ENCODE measurements around the gene RAB3IL1.
A peak's percentile ranks its signal among the peaks of the same experiment; 100 is the strongest.
"Not testable (repeated sequence)": the region's sequence is repeated elsewhere in the genome, so short reads cannot be mapped to it uniquely, and the experiment has no call there.

The RAB3IL1 gene

DNA sequence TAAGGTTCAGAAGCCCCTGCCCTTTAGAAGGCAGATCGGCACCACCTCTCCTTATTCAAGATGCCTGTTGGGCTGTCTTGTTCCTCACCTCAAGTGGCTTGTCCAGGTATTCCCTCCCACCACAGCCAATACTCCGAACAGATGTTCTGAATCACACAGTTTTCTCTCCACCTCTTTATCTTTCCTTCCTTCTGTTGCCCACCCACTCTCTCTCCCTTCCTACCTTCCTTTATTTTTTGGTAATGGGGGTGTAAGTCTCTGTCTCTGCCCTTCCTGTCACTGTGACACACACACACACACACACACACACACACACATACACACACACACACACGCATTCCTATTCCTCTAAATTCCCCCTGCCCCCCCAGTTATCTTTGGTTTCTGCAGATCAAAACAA lies 41.2 kb upstream of the RAB3IL1 start:
- DNase-seq (ENCODE audit: low spot score in 2 of 2), result no peak
- peak overlapping the region; percentile 42 for H3K27ac Mint-ChIP-seq (ENCODE audit: low read depth)
- no peak overlapping the region for H3K4me3 Mint-ChIP-seq
- H3K4me1 Mint-ChIP-seq, result peaks cover 16% of the 10 kb centered on the region
- peaks cover 17% of the 10 kb centered on the region for H3K36me3 Mint-ChIP-seq (ENCODE audit: insufficient read depth)
- peaks cover 16% of the 10 kb centered on the region for H3K27me3 Mint-ChIP-seq
- ATAC-seq (replicated peaks; ENCODE audit: extremely low read depth, poor library complexity, severe bottlenecking), result no peak
- no peaks in the 10 kb centered on the region for H3K9me3 Mint-ChIP-seq

DNA sequence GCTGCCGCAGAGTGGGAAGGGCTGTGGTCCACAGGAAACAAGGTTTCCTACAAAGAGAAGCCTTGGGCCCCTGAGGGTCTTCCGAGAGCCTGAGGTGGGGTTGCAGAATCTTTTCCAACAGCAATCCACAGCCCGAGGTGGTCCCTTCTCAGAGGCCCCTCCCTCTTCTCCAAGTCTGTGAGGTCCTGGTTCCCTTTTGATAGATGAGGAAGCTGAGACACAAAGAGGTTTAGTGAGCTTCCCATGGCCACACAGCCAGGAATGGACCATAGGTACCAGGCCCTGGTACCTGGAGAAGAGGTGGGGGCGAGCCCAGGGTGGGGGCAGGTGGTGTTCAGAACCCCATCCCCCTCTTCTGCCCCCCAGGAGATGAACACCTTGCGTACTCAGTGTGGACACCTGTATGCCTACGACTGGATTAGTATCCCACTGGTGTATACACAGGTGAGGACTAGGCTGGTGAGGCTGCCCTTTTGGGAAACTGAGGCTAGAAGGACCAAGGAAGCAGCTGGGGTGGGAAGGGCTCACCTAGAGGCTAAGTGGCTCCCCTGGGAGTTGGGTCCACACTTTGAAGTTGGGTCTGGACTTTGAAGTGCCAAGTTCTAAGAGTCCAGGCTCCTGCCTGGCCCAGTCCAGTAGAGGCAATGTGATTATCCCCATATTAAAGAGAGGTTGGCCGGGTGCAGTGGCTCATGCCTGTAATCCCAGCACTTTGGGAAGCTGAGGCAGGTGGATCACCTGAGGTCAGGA lies 39.8 kb upstream of the RAB3IL1 start:
- ATAC-seq (replicated peaks; ENCODE audit: extremely low read depth, poor library complexity, severe bottlenecking), result no peak
- Mint-ChIP-seq H3K9me3 (no peaks in the 10 kb centered on the region), H3K4me1 (peaks cover 6% of the 10 kb centered on the region), H3K27ac (ENCODE audit: low read depth) (no peak overlapping the region), H3K4me3 (no peak overlapping the region), H3K27me3 (peaks cover 16% of the 10 kb centered on the region), H3K36me3 (ENCODE audit: insufficient read depth) (peaks cover 3% of the 10 kb centered on the region)
- DNase-seq (ENCODE audit: low spot score in 2 of 2), result no peak

DNA sequence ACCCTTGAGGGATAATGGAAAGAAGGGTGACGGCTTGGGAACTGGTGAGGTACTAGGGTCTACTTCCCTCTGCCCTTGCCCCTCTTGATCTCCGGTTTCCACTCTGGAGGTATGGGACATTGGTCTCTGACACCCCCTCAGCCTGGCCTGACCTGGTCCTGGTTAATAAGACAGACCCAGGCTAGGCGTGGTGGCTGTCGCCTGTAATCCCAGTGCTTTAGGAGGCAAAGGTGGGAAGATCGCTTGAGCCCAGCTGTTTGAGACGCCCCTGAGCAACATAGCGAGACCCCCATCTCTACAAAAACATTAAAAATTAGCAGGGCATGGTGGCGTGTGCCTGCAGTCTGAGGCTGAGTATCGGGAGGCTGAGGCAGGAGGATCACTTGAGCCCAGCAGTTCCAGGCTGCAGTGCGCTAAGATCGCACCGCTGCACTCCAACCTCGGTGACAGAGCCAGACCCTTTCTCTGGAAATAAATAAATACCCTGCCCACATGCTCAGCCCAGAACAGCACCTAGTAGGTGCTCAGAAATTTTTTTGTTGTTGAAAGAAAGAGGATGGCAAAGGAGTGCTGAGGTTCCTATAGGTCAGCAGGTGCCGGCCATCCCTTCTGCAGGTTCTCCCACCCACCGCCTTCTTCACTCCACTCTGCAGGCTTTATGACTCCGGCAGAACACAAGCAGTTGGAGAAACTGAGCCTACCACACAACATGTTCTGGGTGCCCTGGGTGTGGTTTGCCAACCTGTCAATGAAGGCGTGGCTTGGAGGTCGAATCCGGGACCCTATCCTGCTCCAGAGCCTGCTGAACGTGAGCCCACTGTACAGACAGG lies 39.0 kb upstream of the RAB3IL1 start:
- no peak overlapping the region for H3K4me3 Mint-ChIP-seq
- no peaks in the 10 kb centered on the region for H3K36me3 Mint-ChIP-seq (ENCODE audit: insufficient read depth)
- ATAC-seq (replicated peaks; ENCODE audit: extremely low read depth, poor library complexity, severe bottlenecking) (no peak), DNase-seq (ENCODE audit: low spot score in 2 of 2) (no peak)
- peaks cover 16% of the 10 kb centered on the region for H3K27me3 Mint-ChIP-seq
- H3K4me1 Mint-ChIP-seq, result no peaks in the 10 kb centered on the region
- no peak overlapping the region for H3K27ac Mint-ChIP-seq (ENCODE audit: low read depth)
- H3K9me3 Mint-ChIP-seq, result no peaks in the 10 kb centered on the region

DNA sequence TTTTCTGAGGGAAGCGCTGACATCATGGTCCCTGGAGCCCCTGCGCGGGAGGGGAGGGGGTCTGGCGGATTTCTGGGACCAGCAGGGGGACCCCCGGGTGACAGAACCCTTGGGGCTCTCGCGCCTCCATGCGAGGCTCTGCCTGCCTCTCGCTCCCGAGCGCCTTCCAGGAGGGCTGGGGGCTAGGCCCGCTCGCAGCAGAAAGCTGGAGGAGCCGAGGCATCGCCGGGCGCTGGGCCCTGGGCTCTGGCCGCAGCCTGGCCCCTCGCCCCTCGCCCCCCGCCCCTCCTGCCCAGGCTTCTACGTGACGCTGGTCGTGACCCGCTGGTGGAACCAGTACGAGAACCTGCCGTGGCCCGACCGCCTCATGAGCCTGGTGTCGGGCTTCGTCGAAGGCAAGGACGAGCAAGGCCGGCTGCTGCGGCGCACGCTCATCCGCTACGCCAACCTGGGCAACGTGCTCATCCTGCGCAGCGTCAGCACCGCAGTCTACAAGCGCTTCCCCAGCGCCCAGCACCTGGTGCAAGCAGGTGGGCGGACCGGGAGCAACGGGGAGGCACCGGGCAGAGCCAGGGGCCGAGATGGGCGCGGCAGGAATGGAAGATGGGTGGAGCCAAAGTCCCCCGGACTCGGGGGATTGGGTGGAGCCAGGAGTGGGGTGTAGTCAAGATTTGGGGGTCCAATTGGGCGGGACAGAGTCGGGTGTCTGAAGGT lies 38.2 kb upstream of the RAB3IL1 start:
- peak; percentile 61 for ATAC-seq (replicated peaks; ENCODE audit: extremely low read depth, poor library complexity, severe bottlenecking)
- Mint-ChIP-seq H3K36me3 (ENCODE audit: insufficient read depth) (no peaks in the 10 kb centered on the region), H3K4me1 (no peaks in the 10 kb centered on the region), H3K27ac (ENCODE audit: low read depth) (no peak overlapping the region), H3K9me3 (no peaks in the 10 kb centered on the region), H3K27me3 (peaks cover 16% of the 10 kb centered on the region), H3K4me3 (peak overlapping the region; percentile 13)
- no peak for DNase-seq (ENCODE audit: low spot score in 2 of 2)

DNA sequence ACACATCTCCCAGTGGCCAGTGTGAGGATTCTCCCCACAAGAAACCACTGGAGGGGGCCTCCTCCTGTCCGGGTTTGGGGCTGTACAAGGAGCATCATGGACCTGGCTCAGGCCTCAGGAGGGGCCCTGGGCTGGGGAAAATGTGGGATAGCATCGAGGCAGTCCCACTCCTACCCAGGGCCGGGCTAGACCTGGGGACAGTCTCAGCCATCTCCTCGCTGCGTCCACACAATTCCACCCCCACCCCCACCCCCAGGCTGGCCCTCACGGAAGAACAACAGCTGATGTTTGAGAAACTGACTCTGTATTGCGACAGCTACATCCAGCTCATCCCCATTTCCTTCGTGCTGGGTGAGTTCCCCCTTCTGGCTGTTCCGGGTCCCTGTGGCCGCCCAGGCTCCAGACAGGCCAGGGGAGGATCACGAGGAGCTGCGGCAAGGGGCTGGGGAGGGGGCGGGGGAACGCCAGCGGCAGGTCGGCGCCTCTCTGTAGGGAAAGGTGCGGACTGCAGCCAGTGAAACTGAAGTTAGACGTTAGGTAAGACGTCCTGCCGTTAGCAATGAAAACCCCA lies 37.6 kb upstream of the RAB3IL1 start:
- ATAC-seq (replicated peaks; ENCODE audit: extremely low read depth, poor library complexity, severe bottlenecking) (peak; percentile 22), DNase-seq (ENCODE audit: low spot score in 2 of 2) (no peak)
- H3K27ac Mint-ChIP-seq (ENCODE audit: low read depth), result no peak overlapping the region
- no peaks in the 10 kb centered on the region for H3K36me3 Mint-ChIP-seq (ENCODE audit: insufficient read depth)
- peak overlapping the region; percentile 13 for H3K4me3 Mint-ChIP-seq
- peaks cover 16% of the 10 kb centered on the region for H3K27me3 Mint-ChIP-seq
- H3K4me1 Mint-ChIP-seq, result no peaks in the 10 kb centered on the region
- no peaks in the 10 kb centered on the region for H3K9me3 Mint-ChIP-seq

DNA sequence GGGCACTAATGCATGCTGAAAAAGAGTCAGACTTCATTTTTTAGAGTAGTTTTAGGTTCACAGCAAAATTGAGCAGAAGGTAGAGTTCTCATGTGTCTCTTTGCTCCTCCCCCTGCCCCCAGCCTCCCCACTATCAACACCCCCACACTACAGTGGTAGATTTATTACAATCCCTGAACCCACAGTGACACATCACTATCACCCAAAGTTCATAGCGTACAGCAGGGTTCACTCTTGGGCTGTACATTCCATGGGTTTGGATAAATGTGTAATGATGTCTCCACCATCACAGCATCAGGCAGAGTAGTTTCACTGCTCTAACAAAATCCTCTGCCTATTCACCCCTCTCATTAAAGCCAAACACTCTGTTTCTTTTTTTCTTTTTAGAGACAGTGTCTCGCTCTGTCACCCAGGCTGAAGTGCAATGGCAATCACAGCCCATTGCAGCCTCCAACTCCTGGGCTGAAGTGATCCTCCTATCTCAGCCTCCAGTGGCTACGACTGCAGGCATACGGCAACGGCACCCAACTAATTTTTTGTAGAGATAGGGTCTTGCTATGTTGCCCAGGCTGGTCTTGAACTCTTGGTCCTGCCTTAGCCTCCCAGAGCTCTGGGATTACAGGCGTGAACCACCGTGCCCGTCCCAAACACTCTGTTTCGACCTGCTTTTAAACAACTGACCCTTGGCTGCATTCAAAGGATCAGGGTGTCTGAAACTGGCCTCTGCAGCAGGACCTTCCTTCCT lies 36.9 kb upstream of the RAB3IL1 start:
- no peak overlapping the region for H3K27ac Mint-ChIP-seq (ENCODE audit: low read depth)
- DNase-seq (ENCODE audit: low spot score in 2 of 2), result no peak
- H3K27me3 Mint-ChIP-seq, result peaks cover 16% of the 10 kb centered on the region
- H3K36me3 Mint-ChIP-seq (ENCODE audit: insufficient read depth), result no peaks in the 10 kb centered on the region
- H3K4me1 Mint-ChIP-seq, result no peaks in the 10 kb centered on the region
- no peak for ATAC-seq (replicated peaks; ENCODE audit: extremely low read depth, poor library complexity, severe bottlenecking)
- H3K4me3 Mint-ChIP-seq, result no peak overlapping the region
- no peaks in the 10 kb centered on the region for H3K9me3 Mint-ChIP-seq

DNA sequence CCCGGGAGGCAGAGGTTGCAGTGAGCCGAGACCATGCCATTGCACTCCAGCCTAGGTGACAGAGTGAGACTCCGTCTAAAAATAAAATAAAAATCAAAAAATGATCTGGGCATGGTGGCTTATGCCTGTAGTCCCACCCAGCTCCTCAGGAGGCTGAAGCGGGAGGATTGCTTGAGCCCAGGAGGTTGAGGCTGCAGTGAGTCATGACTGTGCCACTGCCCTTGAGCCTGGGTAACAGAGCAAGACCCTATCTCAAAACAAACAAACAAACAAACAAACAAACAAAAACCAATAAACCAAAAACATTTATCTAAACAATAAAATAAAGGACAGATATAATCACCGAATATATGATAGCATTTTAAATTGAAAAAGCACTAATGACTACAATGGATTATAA lies 36.3 kb upstream of the RAB3IL1 start:
- H3K9me3 Mint-ChIP-seq; H3K4me1 Mint-ChIP-seq; H3K4me3 Mint-ChIP-seq; H3K36me3 Mint-ChIP-seq (ENCODE audit: insufficient read depth); DNase-seq (ENCODE audit: low spot score in 2 of 2); H3K27ac Mint-ChIP-seq (ENCODE audit: low read depth); ATAC-seq (replicated peaks; ENCODE audit: extremely low read depth, poor library complexity, severe bottlenecking): not testable (repeated sequence)
- H3K27me3 Mint-ChIP-seq, result peaks cover 16% of the 10 kb centered on the region

DNA sequence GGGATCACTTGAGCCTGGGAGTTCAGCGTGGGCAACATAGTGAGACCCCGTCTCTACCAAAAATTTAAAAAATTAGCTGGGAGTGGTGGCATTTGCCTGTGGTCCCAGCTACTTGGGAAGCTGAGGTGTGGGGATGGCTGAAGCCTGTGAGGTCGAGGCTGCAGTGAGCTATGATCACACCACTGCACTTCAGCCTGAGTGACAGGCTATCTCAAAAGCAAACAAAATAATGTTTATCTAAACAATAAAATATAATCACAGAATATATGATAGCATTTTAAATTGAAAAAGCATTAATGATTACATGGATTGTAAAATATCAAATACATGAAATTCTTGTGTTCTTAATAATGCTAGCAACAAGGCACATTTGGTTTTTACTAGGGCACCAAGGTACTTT lies 35.5 kb upstream of the RAB3IL1 start:
- Mint-ChIP-seq H3K4me1 (no peaks in the 10 kb centered on the region), H3K27ac (ENCODE audit: low read depth) (no peak overlapping the region), H3K36me3 (ENCODE audit: insufficient read depth) (no peaks in the 10 kb centered on the region), H3K9me3 (no peaks in the 10 kb centered on the region), H3K27me3 (peaks cover 16% of the 10 kb centered on the region), H3K4me3 (no peak overlapping the region)
- DNase-seq (ENCODE audit: low spot score in 2 of 2), result no peak
- ATAC-seq (replicated peaks; ENCODE audit: extremely low read depth, poor library complexity, severe bottlenecking), result no peak

DNA sequence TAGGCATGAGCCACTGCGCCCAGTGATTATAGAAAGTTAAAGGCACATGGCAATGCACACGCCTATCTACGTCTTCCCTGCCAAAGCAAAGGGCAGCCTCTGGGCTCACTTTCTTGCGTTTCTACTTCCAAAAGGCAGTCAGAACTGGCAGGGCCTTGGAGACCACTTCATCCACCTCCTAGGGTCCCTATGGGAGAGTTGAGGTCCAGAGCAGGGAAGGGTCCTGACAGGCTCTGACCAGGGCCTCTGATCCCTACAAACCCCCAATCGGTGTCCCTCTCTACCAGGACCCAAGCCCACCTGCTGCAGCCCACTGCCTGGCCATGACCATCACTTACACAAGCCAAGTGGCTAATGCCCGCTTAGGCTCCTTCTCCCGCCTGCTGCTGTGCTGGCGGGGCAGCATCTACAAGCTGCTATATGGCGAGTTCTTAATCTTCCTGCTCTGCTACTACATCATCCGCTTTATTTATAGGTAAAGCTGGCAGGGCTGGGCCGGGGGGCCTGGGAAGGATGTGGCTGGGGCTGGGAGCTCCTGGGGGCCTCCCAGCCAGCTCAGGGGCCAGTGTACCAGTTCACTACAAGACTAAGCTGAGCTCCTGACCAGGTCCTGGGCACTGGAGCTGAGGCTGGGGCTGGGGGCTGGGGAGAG lies 34.2 kb upstream of the RAB3IL1 start:
- no peaks in the 10 kb centered on the region for H3K9me3 Mint-ChIP-seq
- H3K27me3 Mint-ChIP-seq, result peaks cover 16% of the 10 kb centered on the region
- no peaks in the 10 kb centered on the region for H3K36me3 Mint-ChIP-seq (ENCODE audit: insufficient read depth)
- peaks cover 5% of the 10 kb centered on the region for H3K4me1 Mint-ChIP-seq
- H3K4me3 Mint-ChIP-seq, result no peak overlapping the region
- ATAC-seq (replicated peaks; ENCODE audit: extremely low read depth, poor library complexity, severe bottlenecking), result no peak
- no peak overlapping the region for H3K27ac Mint-ChIP-seq (ENCODE audit: low read depth)
- no peak for DNase-seq (ENCODE audit: low spot score in 2 of 2)

DNA sequence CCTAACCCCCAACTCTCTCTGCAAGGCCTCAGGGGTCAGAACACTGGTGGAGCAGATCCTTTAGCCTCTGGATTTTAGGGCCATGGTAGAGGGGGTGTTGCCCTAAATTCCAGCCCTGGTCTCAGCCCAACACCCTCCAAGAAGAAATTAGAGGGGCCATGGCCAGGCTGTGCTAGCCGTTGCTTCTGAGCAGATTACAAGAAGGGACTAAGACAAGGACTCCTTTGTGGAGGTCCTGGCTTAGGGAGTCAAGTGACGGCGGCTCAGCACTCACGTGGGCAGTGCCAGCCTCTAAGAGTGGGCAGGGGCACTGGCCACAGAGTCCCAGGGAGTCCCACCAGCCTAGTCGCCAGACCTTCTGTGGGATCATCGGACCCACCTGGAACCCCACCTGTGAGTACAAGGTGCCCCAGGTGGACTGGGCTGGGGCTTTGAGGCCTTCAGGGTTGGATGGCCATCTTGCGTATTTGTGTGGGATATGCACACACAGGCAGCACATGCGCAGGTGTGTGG lies 32.7 kb upstream of the RAB3IL1 start, which contains the start of gene BEST1:
BEST1 (plus strand) TSS at position 317 of the 513 bp plus-strand sequence. CDS start 1,456 bp downstream, outside the sequence.
- Mint-ChIP-seq H3K9me3 (no peaks in the 10 kb centered on the region), H3K4me1 (peaks cover 5% of the 10 kb centered on the region), H3K27me3 (peaks cover 12% of the 10 kb centered on the region), H3K4me3 (no peak within 1 kb of the TSS), H3K27ac (ENCODE audit: low read depth) (no peak within 1 kb of the TSS), H3K36me3 (ENCODE audit: insufficient read depth) (no peaks in the 10 kb centered on the region)
- ATAC-seq (replicated peaks; ENCODE audit: extremely low read depth, poor library complexity, severe bottlenecking) (no peak), DNase-seq (ENCODE audit: low spot score in 2 of 2) (no peak)

DNA sequence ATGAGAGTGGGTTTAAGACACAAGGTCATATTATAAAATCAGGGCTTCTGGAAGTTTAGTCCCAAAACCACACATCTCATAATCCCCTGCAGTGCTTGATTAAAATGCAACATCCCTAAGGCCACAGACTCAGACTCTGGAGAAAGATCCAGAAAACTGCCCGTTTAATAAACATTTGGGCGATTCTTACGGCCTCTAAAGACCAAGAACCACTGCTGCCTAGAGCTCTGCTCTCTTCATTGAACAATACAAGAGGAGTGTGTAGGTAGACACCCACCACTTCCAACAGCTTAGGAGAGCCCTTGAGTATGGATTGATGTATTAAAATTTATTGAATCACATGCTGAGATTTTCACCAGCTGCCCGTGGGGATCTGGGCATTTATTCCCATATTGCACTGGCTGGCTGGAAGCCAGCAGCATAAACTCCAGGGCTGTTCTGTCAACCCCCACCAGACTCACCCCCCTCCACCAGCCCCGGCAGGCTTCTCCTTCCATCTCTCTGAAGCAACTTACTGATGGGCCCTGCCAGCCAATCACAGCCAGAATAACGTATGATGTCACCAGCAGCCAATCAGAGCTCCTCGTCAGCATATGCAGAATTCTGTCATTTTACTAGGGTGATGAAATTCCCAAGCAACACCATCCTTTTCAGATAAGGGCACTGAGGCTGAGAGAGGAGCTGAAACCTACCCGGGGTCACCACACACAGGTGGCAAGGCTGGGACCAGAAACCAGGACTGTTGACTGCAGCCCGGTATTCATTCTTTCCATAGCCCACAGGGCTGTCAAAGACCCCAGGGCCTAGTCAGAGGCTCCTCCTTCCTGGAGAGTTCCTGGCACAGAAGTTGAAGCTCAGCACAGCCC lies 32.0 kb upstream of the RAB3IL1 start:
- DNase-seq (ENCODE audit: low spot score in 2 of 2), result no peak
- Mint-ChIP-seq H3K9me3 (no peaks in the 10 kb centered on the region), H3K36me3 (ENCODE audit: insufficient read depth) (no peaks in the 10 kb centered on the region), H3K4me3 (no peak overlapping the region), H3K4me1 (peaks cover 5% of the 10 kb centered on the region), H3K27me3 (peaks cover 6% of the 10 kb centered on the region), H3K27ac (ENCODE audit: low read depth) (no peak overlapping the region)
- ATAC-seq (replicated peaks; ENCODE audit: extremely low read depth, poor library complexity, severe bottlenecking), result no peak
